Osteocyte (in vitro differentiated cells): ENCODE measurements around the gene CFAP210. TPM values are rescaled to one million over a fixed set of nuclear protein-coding genes. Genes with fewer than 3 reads are reported as not detected.

Source experiments
- DNase-seq: peaks from one replicate; pipeline ENCODE4 v3.0.0; 2021; ENCODE audit warnings: mixed read lengths; ENCODE audit not compliant: unreplicated experiment; ENCODE audit errors: extremely low spot score
- H3K27ac Mint-ChIP-seq: one replicate; pipeline ENCODE4 v1.8.0; 2021; ENCODE audit warnings: mild to moderate bottlenecking, mixed read lengths; ENCODE audit not compliant: unreplicated experiment
- H3K27me3 Mint-ChIP-seq: one replicate; pipeline ENCODE4 v1.8.0; 2021; ENCODE audit warnings: mixed read lengths; ENCODE audit not compliant: unreplicated experiment
- H3K36me3 Mint-ChIP-seq: one replicate; pipeline ENCODE4 v1.8.0; 2021; ENCODE audit warnings: mixed read lengths; ENCODE audit not compliant: unreplicated experiment
- H3K4me1 Mint-ChIP-seq: one replicate; pipeline ENCODE4 v1.8.0; 2021; ENCODE audit warnings: mixed read lengths; ENCODE audit not compliant: unreplicated experiment
- H3K4me3 Mint-ChIP-seq: one replicate; pipeline ENCODE4 v1.8.0; 2021; ENCODE audit warnings: mild to moderate bottlenecking, moderate library complexity, mixed read lengths; ENCODE audit not compliant: unreplicated experiment
- H3K9me3 Mint-ChIP-seq: one replicate; pipeline ENCODE4 v1.8.0; 2021; ENCODE audit warnings: mixed read lengths; ENCODE audit not compliant: unreplicated experiment
- total RNA-seq: library from RNA; stranded (reverse); gene quantifications from 2 replicates; pipeline ENCODE4 v1.2.1, GENCODE V29; 2021
- TF ChIP-seq, protein P1 (sequence below): fragments of 200-600 bp; sonication (generic); IDR thresholded peaks from 2 replicates; pipeline ENCODE4 v1.5.0; 2021; ENCODE audit warnings: antibody characterized with exemption, mild to moderate bottlenecking, moderate library complexity

The CFAP210 gene
- total RNA-seq, 1 donor from 2014 or later, result not detected

DNA sequence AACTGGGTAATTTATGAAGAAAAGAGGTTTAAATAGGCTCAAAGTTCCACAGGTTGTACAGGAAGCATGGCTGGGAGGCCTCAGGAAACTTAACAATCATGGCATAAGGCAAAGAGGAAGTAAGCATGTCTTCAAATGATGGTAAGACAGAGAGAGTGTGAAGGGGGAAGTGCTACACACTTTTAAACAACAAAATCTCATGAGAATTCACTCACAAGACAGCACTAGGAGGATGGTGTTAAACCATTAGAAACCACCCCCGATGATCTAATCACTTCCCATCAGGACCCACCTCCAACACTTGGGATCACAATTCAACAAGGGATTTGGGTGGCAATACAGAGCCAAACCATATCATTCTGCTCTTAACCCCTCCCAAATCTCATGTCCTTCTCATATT, 34.9 kb downstream of the CFAP210 start:
- Mint-ChIP-seq H3K4me1 (no peaks in the 10 kb centered on the region), H3K27ac (no peak overlapping the region), H3K4me3 (no peak overlapping the region), H3K27me3 (peaks cover 27% of the 10 kb centered on the region), H3K36me3 (no peaks in the 10 kb centered on the region), H3K9me3 (no peaks in the 10 kb centered on the region)
- TF ChIP-seq, protein P1, sequence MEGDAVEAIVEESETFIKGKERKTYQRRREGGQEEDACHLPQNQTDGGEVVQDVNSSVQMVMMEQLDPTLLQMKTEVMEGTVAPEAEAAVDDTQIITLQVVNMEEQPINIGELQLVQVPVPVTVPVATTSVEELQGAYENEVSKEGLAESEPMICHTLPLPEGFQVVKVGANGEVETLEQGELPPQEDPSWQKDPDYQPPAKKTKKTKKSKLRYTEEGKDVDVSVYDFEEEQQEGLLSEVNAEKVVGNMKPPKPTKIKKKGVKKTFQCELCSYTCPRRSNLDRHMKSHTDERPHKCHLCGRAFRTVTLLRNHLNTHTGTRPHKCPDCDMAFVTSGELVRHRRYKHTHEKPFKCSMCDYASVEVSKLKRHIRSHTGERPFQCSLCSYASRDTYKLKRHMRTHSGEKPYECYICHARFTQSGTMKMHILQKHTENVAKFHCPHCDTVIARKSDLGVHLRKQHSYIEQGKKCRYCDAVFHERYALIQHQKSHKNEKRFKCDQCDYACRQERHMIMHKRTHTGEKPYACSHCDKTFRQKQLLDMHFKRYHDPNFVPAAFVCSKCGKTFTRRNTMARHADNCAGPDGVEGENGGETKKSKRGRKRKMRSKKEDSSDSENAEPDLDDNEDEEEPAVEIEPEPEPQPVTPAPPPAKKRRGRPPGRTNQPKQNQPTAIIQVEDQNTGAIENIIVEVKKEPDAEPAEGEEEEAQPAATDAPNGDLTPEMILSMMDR, result no peak
- DNase-seq, result no peak

DNA sequence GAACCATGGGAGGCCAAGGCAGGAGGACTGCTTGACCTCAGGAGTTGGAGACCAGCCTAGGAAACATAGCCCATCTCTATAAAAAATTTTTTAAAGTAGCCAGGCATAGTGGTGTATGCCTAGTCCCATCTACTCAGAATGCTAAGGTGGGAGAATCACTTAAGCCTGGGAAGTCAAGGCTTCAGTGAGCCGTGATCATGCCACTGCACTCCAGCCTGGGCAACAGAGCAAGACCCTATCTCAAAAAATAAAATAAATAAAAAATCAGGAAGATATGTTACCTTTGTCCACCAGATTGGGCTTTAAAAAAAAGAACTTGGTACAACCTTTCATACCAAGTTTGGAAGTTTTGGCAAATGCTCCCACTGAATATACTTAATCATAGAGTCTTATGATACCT, 35.3 kb downstream of the CFAP210 start:
- no peak for DNase-seq
- Mint-ChIP-seq H3K9me3 (no peaks in the 10 kb centered on the region), H3K4me3 (no peak overlapping the region), H3K27me3 (peaks cover 32% of the 10 kb centered on the region), H3K27ac (no peak overlapping the region), H3K4me1 (no peaks in the 10 kb centered on the region), H3K36me3 (no peaks in the 10 kb centered on the region)
- TF ChIP-seq, protein P1, result no peak

DNA sequence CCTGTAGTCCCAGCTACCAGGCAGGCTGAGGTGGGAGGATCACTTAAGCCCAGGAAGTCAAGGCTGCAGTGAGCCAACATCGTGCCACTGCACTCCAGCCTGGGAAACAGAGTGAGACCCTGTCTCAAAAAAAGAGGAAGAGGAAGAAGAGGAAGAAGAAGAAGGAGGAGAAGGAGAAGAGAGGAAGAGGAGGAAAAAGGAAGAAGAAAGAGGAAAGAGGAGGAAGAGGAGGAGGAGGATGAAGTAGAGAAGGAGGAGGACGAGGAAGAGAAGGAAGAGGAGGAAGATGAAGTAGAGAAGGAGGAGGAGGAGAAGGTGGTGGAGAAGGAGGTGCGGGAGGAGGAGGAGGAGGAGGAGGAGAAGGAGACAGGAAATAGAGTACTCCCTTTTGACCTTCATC, 38.0 kb downstream of the CFAP210 start:
- no peaks in the 10 kb centered on the region for H3K9me3 Mint-ChIP-seq
- H3K36me3 Mint-ChIP-seq, result no peaks in the 10 kb centered on the region
- no peaks in the 10 kb centered on the region for H3K4me1 Mint-ChIP-seq
- TF ChIP-seq, protein P1, result no peak
- DNase-seq, result no peak
- peaks cover 41% of the 10 kb centered on the region for H3K27me3 Mint-ChIP-seq
- H3K27ac Mint-ChIP-seq, result no peak overlapping the region
- no peak overlapping the region for H3K4me3 Mint-ChIP-seq

DNA sequence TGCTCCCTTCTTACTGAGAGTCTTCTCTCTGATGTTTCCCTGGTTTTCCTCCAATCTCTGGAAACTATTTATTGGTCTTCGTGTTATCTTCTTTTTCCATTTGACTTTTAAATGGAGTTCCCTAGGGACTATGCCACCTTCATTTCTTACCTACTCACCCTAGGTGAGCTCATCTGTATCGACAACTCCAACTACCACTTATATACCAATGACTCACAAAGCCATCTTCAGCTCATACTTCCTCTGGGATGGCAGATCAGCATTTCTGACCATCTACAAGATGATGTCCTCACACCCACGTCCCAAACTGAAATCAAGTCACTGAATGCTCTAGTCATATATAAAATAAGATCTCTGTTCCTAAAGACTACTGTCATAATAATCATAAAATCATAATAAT, 40.6 kb downstream of the CFAP210 start:
- H3K27me3 Mint-ChIP-seq, result peaks cover 39% of the 10 kb centered on the region
- no peak overlapping the region for H3K4me3 Mint-ChIP-seq
- TF ChIP-seq, protein P1, result no peak
- no peak for DNase-seq
- H3K27ac Mint-ChIP-seq, result no peak overlapping the region
- H3K36me3 Mint-ChIP-seq, result no peaks in the 10 kb centered on the region
- no peaks in the 10 kb centered on the region for H3K4me1 Mint-ChIP-seq
- H3K9me3 Mint-ChIP-seq, result no peaks in the 10 kb centered on the region

DNA sequence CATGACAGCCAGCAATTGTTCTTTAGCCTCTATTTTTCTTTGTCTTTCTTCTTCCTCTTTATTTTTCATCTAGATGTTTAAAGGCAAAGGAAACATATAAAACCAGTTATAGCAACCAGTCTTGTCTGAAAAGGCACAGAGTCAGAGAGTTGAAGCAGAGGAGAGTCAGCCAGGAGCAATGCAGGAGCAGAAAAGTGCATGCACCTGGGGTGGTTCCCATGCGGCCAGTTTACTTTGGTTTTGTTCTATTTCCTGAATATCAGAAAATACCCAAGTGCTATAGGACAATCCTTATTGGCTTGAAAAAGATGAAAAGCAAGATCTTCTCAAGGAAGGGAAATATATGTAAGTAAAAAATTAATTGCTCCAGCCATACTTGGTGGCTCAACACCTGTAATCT, 44.9 kb downstream of the CFAP210 start:
- no peak overlapping the region for H3K27ac Mint-ChIP-seq

More for the DNA sequence above, 44.9 kb downstream of the CFAP210 start:
- peaks cover 25% of the 10 kb centered on the region for H3K27me3 Mint-ChIP-seq
- DNase-seq, result no peak
- no peak overlapping the region for H3K4me3 Mint-ChIP-seq
- H3K9me3 Mint-ChIP-seq, result no peaks in the 10 kb centered on the region
- TF ChIP-seq, protein P1, result no peak
- H3K36me3 Mint-ChIP-seq, result peaks cover 1% of the 10 kb centered on the region
- H3K4me1 Mint-ChIP-seq, result no peaks in the 10 kb centered on the region
